ENCODE data around the gene COL4A1.

Gene COL4A1

GRCh38 chr13:110308656-110309359 lies 1.9 kb upstream of the COL4A1 start:
- FAIRE-seq, result no peak

- no peak for FAIRE-seq
Measured at GRCh38 chr13:110307767-110308655, 1.1 kb upstream of the COL4A1 start.

- FAIRE-seq, result no peak
Measured at GRCh38 chr13:110306340-110306959, 507 bp downstream of the COL4A1 start.

- no peak for FAIRE-seq
Measured at GRCh38 chr13:110305949-110306339, 1.0 kb downstream of the COL4A1 start.

GRCh38 chr13:110305544-110305943 lies 1.4 kb downstream of the COL4A1 start:
- no peak for FAIRE-seq

- FAIRE-seq, result no peak
Measured at GRCh38 chr13:110305001-110305400, 2.0 kb downstream of the COL4A1 start.

DNA sequence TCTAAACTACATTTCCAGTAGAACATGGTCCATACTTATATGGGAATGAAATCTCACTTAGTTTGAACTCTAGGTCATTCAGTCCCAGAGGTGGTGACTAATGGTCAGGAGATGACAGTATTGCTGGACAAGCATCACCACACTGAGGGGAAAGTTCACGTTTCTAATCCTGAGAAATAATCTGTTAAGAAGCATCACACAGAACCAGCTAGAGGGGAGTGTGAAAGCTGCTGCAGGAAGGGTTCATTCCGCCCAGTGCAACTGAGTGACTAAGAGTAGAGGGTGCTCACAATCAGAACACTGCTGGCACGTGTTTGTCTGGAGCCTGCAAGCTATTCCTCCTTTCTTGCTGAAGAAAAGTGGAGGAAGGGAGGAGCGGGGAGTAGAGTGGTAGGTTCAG lies 2.7 kb downstream of the COL4A1 start:
- no peak for FAIRE-seq

DNA sequence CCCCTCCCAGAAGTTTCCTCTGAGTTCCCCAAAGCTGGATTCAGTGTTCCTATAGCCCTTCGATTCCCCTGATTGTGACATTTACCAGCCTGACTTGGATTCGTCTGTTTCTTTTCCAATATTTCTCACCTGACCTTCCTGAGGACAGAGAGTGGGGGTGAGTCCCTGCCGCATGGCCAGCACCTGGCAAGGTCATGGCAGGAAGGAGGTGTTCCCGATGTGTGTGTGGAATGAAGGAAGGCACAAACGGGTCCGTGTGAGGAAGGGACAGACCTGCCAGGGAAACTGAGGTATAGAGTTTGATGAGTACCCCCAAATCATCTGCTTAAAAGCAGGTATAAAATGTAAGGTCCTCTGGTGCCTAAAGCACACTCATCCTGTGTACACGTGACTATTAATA lies 3.3 kb downstream of the COL4A1 start:
- FAIRE-seq, result no peak

GRCh38 chr13:110302997-110303396 lies 4.0 kb downstream of the COL4A1 start:
- no peak for FAIRE-seq

DNA sequence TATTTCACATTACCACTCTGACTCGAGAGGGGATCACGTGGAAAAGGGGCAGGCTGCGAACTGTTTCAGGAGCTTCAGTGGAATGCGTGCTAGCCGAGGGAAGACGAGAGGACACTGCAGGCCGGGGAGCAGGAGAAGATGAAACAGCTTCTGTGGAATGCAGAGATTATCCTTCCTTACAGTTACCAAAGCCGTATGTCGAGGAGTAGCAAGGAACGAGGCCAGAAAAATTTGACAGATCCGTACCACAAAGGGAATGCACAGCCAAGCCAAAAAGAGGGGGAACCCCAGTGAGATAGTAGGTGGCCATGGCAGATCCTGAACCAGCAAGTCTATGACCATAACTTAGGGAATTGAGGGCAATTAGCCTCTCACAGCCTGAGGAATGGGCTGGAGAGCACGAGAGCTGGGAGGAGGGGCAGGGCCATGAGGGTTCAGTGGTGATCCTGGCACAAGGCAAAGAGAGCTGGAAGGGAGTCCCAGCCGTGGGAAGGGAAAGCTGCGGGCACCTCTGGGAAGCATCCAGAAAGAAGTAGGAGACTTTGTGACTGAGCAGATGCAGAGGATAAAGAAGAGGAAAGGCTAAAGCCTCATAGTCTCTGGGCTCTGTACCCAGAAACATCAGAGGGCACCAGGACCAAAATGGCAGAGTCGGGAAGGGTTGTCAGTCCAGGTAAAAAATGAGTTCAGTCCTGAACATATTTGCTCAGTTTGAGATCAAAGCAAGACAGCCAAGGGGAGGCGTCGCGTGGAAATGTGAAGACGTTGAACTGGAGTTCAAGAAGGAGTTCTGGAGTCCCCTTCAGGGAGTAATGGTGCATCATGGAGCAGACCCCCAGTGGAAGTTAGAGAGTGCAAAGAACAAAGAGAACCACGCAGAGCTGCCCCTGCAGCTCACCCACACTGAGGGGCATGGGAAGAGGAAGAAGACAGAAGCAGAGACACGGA lies 5.1 kb downstream of the COL4A1 start:
- no peak for FAIRE-seq

DNA sequence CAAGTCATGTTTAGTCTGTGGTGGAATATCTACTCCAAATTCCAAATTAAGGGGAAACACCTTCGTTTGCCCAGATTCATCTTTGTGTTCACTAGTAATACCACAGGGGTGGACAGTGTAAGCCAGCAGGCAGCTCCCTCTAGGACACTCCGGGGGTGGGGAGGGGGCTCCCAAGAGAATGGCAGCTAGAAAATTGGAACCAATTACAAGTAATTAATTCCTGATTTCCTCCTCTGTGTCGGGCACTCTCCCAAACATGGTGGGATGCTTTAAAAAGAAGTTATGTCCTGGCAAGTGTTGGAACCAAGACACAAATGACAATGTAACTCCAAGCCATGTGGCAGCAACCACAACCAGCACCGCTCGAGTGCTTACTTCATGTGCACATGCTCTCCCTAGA lies 5.9 kb downstream of the COL4A1 start:
- FAIRE-seq, result no peak

GRCh38 chr13:110300090-110300815 lies 6.7 kb downstream of the COL4A1 start:
- no peak for FAIRE-seq

GRCh38 chr13:110299283-110299840 lies 7.6 kb downstream of the COL4A1 start:
- FAIRE-seq, result no peak

DNA sequence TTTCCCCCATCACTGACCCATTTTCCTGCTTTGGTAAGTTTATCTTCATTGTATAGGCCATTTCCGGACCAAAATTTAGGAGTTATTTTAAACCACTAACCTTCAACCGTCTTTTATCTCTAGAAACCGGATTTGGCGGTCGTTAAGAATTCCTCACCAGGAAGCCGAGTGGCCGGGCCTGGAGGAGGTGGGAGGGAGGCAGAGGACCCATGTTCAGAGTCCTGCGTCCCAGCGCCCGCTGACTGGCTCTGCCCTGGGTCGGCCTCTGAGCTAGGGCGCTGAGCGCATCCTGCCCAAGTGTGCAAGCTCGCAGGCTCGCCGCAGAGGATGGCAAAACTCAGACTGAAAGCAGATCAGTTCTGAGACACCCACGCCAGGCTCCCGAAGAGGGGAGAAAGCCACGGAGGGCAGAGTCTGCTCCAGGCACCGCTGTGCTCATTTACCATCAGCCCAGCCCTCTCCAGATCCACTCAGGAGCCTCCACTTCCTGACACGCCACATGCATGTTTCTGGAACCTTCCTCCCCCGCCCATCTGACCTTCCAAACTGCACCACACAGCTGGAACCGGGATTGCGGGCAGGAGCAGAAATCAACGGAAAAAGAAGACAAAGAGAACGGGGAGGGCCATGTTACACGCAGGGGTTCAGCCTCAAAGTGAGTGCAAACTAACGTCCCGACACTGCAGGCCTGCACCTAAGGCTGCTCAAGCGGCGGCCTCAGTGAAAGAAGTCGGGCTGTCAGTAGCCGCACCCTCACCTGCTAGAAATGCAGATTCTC lies 8.3 kb downstream of the COL4A1 start:
- FAIRE-seq, result no peak

GRCh38 chr13:110297766-110298504 lies 9.0 kb downstream of the COL4A1 start:
- no peak for FAIRE-seq

GRCh38 chr13:110297011-110297410 lies 9.9 kb downstream of the COL4A1 start:
- FAIRE-seq, result no peak

GRCh38 chr13:110294622-110295021 lies 12.3 kb downstream of the COL4A1 start:
- FAIRE-seq, result no peak

DNA sequence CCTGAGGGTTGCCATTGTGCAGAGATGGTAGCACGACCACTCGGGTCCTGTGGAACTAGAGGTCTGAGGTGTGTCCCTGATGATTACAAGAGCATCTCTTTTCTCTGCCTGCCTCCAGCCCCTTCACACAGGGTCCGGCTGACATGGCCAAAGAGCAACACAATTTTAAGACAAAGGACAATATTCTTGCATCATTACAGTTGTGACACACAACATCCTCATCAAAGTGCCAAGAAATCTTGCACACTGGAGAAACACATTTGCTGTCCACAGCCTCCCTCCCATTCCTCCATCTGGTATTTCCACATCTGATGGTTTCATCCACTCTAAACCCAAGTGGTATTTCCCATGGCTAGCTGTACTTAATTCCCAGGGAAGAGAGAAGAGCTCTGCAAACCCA lies 12.8 kb downstream of the COL4A1 start:
- no peak for FAIRE-seq

DNA sequence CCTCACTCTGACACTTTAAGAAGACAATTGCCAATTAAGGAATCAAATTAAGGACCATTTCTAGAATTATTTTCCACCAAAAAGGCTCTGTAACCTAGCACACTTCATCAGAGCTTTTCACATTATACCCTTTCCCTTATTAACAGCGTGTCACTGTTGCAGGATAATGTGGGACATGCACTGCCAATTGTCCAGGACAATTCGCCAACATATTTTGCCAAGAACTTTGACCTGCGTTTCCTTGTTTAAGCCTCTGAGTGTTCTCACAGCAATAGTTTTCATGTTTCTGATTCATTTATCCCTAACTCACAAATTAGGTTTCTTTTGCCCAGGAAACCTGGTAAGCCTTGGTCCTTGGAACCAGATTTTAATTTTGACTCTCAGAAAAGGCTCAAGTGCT lies 13.3 kb downstream of the COL4A1 start:
- no peak for FAIRE-seq

DNA sequence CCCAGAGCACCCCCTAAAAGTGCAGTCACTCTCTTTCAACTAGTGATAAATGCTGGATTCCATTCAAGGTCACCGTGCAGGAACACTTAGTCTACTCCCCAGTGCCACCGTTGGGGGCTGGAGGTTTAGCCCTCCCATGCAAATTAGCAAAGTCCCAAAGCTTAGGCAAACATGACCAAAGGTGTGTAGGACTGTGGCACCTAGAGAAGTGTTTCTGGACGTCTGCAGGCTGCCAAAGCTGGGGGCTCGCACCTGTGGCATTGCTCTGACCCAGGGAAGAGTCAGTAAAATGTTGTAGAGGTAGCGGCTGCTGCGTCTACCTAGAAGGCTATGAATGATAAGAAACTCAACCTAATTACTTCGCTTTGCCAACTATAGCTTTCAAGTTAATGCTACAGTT lies 13.9 kb downstream of the COL4A1 start:
- no peak for FAIRE-seq

All from TTC549 (cell line).